GM21737 (cell line): ENCODE measurements around the gene UGT1A10.

Experiments used
- ATAC-seq: cut with Tn5 transposase; IDR thresholded peaks from one replicate; pipeline ENCODE4 v1.9.1; 2021; ENCODE audit warnings: mild to moderate bottlenecking, moderate library complexity; ENCODE audit not compliant: unreplicated experiment

UGT1A10 gene

GRCh38 chr2:233819884-233820773 is 183.9 kb downstream of the UGT1A10 start:
- ATAC-seq, result no peak

GRCh38 chr2:233820774-233821105 is 184.5 kb downstream of the UGT1A10 start:
- ATAC-seq, result no peak

DNA sequence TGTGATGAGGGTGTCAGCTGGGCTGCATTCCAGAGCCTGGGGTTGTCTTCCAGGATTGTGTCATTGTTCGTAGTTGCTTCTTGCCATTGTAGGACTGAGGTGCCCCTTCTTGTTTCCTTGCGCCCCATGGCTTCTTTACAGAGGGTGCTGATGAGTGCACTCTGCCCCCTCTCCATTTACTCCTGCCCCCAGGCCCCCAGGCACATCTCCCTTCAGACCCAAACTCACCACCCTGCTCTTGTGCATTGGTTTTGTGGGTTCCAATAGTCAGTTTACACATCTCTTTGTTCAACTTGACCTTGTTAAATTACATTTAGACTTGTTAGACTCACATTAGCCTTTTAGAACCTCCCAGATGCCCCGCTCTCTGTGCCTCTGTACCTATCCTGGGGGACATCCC is 184.9 kb downstream of the UGT1A10 start:
- no peak for ATAC-seq

GRCh38 chr2:233821709-233822100 is 185.5 kb downstream of the UGT1A10 start:
- ATAC-seq, result no peak

DNA sequence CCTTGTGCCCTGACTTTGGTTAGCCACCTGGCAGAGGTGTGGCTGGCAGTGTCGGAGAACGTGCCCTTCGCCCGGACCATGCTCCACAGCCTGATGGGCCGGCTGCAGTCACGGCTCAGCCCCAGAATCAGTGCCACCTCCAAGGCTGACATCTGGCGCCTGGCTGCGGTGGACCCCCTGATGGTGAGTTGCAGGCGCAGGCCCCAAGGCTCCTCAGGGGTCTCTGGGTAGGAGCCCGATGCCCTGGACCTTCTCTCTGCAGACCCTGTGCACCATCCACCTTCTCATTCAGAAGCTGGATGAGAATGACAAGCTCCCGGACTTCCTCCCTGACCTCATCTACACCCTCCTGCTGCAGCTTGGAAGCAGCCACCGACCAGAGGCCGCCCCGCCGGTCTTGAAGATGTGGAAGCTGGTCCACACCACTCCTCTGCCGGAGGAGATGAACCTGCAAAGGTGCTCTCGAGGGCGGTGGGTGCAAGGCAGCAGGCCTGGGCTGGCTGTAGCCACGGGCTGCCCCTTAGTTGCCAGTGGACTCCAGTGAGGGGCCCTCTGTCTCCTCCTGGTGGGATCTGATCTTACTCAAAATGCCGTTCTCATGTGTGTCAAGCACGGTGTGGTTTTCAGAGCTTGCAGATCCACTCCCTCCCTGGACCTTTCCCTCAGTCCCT is 186.0 kb downstream of the UGT1A10 start:
- no peak for ATAC-seq
